Stimulated activated CD4-positive, alpha-beta T cell treated with anti-CD3 and anti-CD28 coated beads, Interleukin-1b, Interleukin-23, amount 100 ng/mL, for 48 hours (primary cell): Measurements from ENCODE around the gene ZC3H12C.
"Not testable (repeated sequence)": the region's sequence is repeated elsewhere in the genome, so short reads cannot be mapped to it uniquely, and the experiment has no call there.

Experiments used
- DNase-seq: peaks from one replicate; pipeline ENCODE4 v3.0.0-alpha.2; 2020

Gene ZC3H12C

DNA sequence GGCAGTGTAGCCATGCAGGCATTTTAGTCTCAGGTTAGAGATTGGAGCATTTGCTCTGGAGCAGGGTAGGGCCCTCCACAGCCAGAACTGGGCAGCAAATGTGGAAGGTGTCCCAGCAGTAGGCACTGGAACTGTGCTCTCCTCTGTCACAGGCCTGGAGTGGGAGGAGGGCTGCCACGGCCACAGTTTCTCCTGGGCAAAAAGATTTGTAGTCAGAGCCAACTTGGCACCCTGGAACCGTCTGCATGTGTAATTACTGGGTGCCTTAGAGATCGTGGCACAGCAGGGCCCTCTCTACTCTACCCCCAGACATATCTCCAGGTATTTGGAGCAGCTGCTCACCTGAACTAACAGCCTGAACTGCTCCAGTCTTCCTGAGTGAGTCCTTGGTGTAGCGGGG is 93.7 kb downstream of the ZC3H12C start:
- DNase-seq = no peak

DNA sequence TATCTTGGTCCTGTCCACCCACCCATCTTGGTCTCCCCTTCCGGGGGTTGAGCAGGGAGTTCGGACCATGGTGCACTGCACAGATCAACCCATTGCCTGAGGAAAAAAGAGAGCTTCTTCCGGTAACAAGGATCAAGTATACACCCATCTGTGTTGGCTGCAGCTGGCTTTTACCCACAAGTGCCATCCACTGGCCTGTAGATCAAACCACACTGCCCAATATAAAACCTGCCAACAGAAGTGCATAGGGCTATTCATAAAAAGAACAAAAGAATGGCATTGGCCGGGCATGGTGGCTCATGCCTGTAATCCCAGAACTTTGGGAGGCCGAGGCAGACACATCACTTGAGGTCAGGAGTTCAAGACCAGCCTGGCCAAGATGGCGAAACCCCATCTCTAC is 94.5 kb downstream of the ZC3H12C start:
- no peak for DNase-seq

DNA sequence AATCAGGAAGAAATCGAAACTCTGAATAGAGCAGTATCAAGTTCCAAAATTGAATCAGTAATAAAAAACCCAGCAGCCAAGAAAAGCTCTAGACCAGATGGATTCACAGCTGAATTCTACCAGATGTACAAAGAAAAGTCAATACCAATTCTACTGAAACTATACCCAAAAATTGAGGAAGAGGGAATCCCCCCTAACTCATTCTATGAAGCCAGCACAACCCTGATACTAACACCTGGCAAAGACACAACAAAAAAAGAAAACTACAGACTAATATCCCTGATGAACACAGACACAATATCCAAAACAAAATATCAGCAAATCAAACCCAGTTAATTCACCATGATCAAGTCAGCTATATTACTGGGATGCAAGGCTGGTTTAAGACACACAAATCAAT is 97.7 kb downstream of the ZC3H12C start:
- DNase-seq = no peak

DNA sequence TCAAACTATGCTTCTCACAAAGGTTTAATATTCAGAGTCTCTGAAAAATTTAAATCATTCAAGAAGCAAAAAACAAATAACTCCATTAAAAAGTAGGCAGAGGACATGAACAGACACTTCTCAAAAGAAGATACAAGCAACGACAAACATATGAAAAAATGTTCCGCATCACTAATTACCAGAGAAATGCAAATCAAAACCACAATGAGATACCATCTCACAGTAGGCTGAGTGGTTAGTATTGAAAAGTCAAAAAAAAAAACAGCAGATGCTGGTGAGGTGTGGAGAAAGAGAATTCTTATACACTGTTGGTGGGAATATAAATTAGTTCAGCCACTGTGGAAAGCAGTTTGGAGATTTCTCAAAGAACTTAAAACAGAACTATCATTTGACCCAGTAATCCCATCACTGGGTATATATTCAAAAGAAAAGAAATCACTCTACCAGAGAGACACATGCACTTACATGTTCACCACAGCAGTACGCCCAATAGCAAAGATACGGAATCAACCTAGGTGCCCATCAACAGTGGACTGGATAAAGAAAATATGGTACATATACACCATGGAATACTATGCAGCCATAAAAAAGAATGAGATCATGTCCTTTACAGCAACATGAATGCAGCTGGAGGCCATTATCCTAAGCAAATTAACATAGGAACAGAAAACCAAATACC is 99.6 kb downstream of the ZC3H12C start:
- not testable (repeated sequence) for DNase-seq

DNA sequence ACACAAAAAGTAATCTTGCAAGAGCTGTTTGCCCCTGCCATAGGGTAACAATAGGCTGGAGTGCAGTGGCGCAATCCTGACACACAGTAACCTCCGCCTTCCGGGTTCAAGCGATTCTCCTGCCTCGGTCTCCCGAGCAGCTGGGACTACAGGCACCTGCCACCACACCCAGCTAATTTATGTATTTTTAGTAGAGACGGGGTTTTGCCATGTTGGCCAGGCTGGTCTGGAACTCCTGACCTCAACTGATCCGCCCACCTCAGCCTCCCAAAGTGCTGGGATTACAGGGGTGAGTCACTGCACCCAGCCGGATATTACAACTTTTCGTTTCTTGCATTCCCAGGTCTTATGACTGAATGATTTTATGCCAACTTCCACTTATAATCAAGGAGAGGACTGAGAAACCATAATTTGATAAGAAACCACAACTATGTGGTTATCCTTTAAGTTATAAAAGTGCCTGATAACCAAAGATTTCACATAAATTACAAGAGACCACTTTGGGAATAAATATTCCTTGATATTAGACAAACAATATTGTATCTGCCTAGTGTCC is 101.1 kb downstream of the ZC3H12C start:
- DNase-seq = not testable (repeated sequence)

DNA sequence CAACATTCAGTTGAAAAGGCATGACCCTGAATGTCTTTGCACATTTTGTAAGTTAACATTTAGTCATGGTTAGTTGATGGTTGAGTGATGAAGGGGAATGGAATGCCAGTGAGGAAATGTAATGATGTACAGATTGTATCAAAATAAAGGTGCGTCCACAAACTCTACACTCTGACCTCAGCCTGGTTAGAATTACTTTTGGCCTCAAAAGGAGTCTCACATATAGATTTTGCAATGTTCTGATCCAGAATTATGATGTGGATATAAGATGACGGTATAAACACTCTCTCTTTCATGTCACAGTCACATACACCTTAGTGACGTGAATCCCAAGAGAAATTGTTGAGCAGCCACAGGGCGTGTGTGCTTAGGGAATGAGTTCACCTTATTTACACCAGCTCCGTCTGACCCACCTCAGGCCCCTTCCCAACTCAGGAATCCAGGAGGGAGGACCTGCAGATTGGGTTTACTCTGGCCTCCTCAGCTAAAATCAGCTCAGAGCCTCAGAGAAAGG is 103.1 kb downstream of the ZC3H12C start:
- no peak for DNase-seq

DNA sequence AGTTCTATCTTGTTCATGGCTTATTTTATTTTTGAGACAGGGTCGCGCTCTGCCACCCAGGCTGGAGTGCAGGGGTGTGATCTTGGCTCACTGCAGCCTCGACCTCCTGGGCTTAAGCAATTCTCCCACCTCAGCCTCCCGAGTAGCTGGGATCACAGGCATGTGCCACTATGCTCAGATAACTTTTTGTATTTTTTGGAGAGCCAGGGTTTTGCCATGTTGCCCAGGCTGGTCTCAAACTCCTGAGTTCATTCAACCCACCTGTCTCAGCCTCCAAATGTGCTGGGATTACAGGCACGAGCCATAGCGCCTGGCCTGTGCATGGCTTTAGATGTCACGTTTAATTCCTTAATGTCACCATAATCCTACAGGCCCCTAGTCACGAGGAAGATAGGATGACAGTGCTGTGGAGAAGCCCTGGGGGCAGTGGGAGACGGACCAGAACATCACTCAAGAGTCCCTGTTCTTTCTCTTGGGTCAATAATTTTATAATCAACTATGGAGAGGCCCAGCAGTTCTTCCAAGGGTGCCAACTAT is 103.8 kb downstream of the ZC3H12C start:
- no peak for DNase-seq

DNA sequence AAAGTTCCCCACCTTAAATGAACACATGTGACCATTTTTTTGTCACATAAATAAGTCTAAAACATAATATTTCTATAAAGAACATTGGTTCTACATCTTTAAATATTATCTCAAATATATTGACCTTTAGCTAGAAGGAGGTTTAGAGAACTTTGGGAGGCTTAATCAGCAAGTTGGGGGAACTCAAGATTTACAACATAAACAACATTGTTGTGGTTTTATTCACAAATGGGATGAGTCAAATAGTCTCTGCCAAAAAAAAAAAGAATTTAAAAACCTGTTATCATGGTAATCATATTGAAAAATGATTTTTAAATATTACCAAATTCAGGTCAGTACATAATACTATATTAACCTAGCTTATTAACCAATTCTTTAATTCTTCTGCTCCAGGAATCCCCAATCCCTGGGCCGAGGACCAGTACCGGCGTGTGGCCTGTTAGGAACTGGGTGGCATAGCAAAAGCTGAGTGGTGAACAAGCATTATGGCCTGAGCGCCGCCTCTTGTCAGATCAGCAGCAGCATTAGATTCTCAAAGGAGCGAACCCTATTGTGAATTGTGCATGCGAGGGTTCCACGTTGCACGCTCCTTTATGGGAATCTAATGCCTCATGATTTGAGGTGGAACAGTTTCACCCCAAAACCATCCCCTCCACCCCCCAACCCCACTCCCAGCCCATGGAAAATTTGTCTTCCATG is 105.0 kb downstream of the ZC3H12C start:
- no peak for DNase-seq

DNA sequence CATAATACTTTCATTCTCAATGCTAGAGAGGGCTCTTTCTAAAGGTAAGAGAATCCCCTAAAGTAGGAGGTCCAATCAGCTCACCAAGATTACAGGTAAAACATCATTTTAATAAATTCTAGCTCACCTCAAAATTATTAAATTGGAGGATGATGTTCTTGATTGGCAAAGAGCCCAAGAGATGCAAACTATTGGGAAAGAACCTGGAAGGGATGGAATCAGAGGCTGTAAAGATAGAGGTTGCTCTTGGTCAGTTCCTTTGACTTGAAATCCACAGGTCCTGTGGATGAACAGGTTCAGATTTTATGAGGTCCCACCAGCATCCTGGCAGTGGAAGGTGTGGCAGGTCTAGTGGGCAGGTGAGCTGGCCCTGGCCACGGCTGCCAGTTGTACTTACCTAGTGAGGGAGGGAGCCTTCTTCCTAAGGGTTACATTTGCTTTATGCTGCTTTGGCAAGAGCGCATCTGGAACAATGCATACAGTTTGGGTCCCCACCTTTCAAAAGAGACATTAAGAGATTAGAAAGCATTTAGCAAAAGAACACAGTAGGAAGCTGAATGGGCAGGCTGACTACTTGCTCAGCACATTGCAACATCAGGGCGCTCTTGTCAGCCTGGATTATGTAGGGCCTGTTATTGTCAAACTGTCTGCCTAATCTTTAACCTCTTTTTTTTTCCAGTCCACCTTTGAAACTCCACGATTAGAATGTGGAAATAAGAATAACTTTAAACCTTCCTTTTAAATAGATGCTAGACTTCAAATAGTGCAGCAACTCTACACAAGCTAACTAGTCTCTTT is 106.2 kb downstream of the ZC3H12C start:
- no peak for DNase-seq

DNA sequence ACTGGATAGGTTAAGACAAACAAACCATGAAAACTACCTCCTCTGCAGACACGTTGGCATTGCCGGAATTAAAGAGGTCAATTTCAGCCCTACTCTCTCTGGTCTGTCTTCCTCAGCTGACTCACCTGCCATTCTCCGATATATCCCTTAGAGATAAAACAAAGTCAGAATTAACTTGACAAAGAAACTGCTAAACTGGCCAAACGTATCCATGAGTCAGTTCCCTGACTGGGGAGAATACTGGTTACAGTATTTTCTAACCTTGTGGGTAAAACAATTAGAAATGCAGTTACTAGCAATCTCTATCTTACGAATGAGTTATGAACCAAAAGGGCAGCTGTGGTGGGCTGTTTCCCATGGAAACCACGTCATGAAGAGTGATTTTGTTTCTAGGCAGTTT is 107.0 kb downstream of the ZC3H12C start:
- DNase-seq = no peak

DNA sequence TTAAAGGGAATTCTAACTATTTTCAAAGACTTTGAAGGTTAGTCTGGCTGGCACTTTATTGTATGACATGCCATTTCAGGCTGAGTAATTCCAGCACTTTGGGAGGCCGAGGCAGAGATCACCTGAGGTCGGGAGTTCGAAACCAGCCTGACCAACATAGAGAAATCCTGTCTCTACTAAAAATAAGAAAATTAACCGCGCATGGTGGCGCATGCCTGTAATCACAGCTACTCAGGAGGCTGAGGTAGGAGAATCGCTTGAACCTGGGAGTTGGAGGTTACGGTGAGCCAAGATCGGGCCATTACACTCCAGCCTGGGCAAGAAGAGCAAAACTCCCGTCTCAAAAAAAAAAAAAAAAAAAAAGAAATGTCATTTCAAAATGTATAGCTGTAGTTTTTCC is 107.6 kb downstream of the ZC3H12C start:
- DNase-seq = no peak

DNA sequence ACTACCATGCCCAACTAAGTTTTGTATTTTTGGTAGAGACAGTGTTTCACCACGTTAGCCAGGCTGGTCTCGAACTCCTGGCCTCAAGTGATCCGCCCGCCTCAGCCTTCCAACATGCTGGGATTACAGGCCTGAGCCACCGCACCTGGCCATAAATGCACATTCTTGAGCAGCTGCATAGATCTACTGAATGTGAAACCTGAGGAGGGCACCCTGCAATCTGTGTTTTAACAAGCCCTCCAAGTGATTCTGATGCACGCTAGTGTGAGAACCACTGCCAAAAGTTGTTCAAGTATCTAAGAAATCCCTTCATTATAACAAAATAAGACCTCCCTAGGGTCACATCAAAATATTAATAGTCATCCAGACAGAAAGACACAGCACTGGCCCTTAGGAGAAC is 113.9 kb downstream of the ZC3H12C start:
- DNase-seq = no peak

DNA sequence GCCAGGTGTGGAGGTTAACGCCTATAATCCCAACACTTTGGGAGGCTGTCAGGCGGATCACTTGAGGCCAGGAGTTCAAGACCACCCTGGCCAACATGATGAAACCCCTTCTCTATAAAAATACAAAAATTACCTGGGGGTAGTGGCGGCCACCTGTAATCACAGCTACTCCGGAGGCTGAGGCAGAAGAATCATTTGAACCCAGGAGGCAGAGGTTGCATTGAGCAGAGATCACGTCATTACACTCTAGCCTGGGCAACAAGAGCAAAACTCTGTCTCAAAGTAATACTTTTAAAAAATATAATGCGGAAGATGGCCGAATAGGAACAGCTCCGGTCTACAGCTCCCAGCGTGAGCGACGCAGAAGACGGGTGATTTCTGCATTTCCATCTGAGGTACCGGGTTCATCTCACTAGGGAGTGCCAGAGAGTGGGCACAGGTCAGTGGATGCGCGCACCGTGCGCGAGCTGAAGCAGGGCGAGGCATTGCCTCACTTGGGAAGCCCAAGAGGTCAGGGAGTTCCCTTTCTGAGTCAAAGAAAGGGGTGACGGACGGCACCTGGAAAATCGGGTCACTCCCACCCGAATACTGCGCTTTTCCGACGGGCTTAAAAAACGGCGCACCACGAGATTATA is 115.6 kb downstream of the ZC3H12C start:
- not testable (repeated sequence) for DNase-seq

DNA sequence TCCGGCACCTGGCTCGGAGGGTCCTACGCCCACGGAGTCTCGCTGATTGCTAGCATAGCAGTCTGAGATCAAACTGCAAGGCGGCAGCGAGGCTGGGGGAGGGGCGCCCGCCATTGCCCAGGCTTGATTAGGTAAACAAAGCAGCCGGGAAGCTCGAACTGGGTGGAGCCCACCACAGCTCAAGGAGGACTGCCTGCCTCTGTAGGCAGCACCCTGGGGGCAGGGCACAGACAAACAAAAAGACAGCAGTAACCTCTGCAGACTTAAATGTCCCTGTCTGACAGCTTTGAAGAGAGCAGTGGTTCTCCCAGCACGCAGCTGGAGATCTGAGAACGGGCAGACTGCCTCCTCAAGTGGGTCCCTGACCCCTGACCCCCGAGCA is 116.1 kb downstream of the ZC3H12C start:
- DNase-seq = not testable (repeated sequence)

DNA sequence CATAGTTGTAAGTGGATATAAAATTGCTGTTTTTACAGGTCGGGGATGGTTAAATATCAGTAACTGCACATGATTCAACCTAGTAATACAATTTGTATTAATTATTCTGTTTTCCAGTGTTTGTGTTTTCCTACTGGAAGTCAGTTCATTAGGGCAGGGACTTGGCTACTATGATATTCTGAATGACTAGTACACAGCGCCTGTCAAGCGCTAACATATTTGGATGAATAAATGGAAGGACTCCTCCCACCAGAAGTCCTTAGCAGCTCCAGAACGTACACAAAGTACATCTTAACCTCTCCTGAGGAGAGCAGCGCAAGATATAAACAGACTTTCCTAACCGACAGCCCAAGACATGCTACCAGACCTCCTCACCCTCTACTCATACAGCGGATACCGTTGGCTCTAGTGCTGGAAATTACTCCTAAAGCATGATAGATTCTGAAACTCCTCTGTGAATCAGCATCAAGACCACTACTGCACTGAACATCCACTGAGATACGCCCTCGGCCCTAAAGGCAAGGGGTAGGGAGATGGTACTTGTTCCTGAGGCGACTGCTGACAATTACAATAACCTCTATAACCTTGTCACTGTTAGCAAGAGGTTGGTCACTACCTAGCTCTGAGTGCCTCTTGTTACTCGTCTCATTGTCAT is 124.2 kb downstream of the ZC3H12C start:
- no peak for DNase-seq

DNA sequence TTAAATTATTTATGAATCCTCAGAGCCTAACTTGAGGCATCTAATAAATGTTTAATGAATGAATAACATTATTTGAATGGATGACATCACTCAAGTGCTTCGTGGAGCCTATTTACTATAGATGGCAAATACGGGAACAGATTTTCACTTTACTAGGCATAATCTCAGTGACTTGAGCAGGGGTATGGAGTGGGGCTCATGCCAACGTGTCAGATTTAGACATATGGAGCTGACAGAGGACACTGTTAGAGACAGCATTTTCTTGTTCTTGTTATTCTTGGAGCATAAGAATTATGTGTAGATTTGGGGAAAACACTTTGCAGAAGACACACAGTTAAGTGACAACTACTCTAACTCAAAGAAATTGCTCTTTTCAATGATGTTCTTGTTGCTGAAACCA is 124.7 kb downstream of the ZC3H12C start:
- no peak for DNase-seq

DNA sequence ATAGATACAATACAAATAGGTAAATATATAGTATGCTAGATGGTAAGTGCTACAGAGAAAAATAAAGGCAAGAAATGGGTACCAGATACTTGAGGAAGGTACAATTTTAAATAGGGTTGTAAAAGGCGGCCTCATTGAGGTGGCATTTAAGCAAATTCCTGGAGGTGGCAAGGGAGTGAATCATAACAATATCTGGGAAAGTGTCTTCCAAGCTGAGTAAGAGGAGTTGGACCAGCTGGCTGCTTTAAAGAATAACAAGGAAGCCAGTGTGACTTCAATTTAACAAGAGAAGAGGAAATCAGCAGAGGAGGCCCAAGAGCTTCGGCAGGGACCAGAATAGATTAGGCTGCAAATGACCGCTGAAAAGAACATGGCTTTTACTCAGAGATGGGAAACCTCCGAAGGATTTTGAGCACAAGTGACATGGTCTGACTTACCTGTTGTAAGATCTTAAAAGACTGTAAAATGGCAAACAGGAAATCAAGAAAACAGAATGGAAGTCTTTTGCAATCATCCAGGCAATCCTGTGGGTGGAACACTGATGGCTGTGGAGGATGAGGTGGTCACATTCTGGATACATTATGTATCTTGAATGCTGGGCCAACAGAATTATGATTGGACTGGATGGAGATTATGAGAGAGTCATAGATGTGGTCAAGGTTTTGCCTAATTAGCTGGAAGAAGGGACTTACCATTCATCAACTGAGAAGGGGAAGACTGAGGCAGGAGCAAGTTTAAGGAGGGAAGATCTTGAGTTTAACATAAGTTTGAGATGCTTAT is 126.0 kb downstream of the ZC3H12C start:
- no peak for DNase-seq
